NCI-H1105 treated with DMSO at 0.1 percent for 48 hours (cell line): ENCODE data around the gene NR6A1.

Experiments used
- DNase-seq: peaks from one replicate; lab custom pipeline; 2025; lab: John Stamatoyannopoulos, UW

The NR6A1 gene

DNA sequence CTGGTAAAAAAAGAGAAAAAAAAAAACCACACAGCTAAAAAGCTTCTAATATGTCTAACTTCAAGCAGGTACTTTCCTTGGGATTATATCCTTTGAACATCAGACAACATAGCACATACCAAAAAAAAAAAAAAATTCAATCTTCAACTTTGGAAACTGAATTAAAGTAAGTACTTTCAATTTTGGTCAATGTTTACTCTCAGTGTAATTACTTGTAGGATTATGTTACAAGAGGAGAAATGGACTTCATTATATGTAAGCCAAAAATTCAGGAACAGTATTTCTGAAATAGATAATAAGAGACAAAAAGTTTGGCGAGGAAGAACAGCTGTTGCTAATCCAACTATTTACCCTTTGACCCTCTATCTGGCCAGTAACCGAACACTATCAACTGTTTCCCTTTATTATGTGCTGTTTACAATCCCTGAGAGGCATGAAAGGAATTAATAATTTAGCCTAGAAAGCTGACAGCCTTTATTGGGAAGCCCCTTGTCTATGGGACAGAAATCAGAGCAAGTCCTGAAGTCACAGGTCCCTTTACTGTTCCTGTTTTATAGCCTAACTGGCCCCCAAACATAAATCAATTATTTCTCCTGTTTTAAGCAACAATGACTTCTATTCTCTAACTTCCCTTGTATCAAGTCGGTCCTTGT lies 46.6 kb downstream of the NR6A1 start:
- DNase-seq: no peak

DNA sequence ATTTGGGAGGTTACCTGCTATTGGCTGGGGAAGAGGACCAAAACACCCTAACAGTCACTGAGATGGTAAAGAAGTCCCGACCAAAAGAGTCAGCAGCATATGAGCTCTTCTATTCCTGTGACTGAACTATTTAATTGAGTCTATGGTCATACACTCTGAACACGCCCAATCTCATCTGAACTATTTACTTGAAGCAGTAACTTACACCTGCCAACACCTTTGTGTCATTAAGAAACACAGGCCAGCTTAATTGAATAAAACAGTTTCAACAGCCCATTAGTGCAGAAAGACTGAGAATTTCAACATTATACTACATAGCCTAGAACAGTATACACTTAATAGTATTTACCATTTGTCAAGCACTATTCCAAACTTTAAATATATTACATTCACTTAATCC lies 47.8 kb downstream of the NR6A1 start:
- DNase-seq: no peak

- no peak for DNase-seq
Observed at GRCh38 chr9:124721109-124721906, 49.8 kb downstream of the NR6A1 start.

- DNase-seq: no peak
Observed at GRCh38 chr9:124720429-124721108, 50.5 kb downstream of the NR6A1 start.

- no peak for DNase-seq
Observed at GRCh38 chr9:124718928-124719327, 52.2 kb downstream of the NR6A1 start.

- no peak for DNase-seq
Observed at GRCh38 chr9:124717597-124717996, 53.5 kb downstream of the NR6A1 start.

DNA sequence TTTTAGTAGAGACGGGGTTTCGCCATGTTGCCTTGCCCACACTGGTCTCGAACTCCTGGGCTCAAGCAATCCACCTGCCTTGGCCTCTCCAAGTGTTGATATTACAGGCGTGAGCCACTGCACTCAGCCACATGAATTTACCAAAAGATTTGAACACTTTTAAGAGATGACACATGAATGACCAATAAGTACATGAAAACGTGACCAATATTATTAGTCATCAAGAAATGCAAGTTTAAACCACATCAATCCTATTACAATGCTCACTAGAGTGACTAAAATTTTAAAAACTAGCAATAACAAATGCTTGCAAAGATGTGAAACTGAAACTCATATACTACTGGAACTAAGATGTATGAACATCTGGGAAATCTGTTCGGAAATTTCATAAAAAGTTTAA lies 54.3 kb downstream of the NR6A1 start:
- no peak for DNase-seq

DNA sequence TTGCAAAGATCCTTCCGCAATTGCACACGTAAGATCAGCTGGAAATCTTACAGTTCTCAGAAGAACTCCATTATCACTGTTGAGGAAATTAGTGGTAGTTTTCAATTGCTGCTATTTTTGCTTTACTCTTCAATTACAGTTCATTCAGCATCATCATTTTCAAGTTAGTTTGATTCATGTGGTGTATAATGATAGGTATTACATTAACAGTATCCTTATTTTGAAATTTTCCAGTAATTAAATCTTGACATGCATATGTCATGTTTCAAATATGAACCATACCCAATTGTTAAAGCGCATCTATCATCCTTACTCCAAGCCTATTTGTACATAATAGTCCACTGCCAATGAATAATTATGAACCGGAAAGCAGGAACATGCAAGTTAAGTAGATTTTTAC lies 60.3 kb downstream of the NR6A1 start:
- DNase-seq: no peak

- no peak for DNase-seq
Observed at GRCh38 chr9:124709292-124709690, 61.8 kb downstream of the NR6A1 start.

DNA sequence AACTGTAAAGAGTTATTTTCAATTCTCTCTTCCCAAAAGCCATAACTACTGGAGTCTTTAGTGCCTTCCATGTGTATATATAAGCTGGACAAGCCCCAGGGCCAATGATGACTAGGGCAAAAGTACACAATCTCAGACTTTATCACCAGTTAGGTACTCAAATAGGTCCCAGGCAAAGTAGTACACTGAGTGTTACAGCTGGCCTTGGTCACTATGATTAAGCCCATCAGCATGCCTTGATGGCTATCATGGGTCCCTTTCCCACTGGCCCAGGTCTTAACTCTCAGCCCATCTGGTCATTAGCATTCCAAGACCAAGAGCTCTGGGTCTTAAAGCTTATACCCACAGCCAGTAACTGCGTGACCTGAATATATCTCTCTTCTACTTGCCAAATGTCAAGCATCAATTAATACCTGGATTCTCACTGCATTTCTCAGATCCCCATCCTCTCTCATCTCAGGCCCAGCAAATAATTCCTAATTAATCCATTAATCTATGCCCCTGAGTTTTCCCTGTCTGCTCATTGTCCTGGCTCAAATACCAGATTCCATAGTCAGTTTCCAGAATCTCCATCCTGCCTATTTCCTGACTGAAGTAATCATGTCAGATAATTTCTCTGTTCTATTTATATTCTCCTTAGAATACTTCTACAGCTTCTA lies 62.3 kb downstream of the NR6A1 start:
- no peak for DNase-seq

DNA sequence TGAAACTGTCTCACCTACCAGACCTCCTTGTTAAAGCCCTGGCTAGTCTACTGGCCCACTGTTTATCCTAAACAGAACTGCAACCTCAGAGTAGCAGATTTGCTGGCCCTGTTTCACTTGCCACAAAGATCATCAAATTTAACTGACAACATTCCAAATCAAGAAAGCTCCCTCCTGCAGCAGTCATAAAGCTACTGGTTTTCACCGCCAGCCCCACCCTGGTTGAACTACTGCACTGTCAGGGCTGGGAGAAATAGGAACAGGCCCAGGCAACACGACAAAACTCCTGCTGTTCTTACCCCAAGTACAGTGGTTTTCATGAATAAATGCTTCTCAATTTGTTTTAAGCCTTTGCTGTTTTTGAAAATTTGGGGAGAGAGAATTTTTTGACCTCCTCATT lies 63.0 kb downstream of the NR6A1 start:
- DNase-seq: no peak

DNA sequence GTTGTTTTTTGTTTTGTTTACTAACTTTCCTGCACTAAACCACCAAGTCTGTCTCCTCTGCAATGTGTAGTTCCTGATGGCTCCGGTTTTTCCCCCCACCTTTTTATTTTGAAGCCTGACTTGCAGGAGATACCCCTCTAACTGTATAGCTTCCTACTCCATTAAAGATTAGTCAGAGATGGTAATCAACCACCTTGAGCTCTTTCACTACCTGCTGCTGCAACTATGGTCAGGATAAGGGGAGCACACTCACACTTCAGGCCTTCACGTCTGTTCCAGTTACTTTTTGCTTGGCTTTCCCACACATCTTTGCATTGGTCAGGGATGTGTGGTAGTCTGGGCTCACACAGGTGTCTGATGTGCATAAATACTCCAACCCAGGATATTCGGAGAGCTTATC lies 63.4 kb downstream of the NR6A1 start:
- DNase-seq: no peak

- no peak for DNase-seq
Observed at GRCh38 chr9:124706685-124707084, 64.4 kb downstream of the NR6A1 start.

GRCh38 chr9:124699575-124699974 lies 71.5 kb downstream of the NR6A1 start:
- DNase-seq: no peak

- no peak for DNase-seq
Observed at GRCh38 chr9:124698265-124698664, 72.8 kb downstream of the NR6A1 start.

DNA sequence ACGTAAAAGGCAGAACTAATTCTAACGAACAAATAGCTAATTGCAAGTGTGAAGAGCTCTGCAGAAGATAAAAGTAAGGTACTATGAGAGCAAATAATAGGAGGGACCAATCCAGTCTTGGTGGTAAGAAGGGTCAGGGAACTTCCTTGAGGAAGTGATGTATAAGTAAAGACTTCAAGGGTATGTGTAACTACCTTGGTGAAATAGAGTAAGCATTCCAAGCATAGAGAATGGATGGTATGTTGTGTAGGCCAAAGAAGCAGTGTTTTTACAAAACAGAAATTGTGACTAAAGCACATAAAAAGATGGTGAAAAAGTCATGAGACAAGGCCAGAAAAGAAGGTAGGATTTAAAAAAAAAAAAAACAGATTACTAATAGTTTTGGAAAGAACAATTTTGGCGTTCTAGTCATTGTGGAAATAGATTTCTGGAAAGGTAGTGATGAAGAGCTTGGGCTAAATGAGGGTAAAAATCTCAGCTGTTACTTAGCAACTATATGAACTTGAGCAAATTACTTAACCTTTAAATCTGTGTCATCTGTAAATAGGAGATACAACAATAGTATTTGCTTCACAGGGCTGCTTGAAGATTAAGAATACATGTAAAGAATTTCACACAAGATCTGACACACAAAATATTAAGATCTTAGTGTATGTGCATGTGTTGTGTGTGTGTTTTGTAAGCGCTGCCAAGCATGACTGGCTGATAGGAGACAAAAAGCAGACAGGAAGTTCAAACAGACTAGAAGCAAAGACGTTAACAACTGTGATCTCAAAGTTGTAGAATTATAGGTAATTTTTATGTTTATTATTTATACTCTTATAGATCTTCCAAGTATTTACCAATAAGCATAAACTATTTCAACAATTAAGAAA lies 73.5 kb downstream of the NR6A1 start:
- no peak for DNase-seq

GRCh38 chr9:124696101-124696500 lies 75.0 kb downstream of the NR6A1 start:
- no peak for DNase-seq

GRCh38 chr9:124695280-124695890 lies 75.7 kb downstream of the NR6A1 start:
- no peak for DNase-seq

DNA sequence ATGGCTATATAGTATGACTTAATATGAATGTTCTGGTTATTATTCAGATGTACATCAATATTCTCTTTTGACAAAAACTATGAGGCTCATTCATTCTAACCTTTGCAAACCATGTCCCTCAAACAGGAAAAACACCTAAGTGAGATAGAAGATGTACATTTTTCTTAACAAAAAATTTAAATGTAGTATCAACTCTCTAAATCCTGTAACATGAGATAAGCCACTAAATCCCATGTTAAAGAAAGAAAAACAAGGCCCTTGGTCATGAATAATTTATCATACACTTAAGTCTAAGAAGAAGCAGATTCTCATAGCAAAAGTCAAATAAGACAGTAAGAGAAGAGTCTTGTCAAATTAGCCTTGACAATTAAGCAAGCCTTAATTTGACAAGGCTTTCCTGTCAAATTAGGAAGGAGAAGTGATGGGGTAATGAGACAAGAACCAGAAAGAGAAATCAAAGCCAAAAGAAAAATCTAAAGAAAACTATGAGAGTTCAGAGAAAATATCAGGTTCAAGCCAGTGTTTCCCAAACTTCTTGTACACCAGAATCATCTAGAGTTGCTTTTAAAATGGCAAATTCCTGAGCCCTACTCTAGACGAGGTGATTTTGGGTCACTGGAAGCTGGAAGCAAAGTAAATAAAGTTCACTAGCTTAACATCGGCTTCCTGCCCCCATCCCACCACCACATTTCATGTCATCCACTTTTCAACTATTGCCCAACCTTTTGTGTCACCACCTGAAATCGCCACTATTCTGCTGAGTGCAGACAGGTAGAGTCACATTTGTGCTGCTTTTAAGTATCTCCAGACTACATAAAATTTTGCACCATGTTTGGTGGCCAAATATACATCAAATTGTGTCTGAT lies 76.5 kb downstream of the NR6A1 start:
- DNase-seq: no peak

DNA sequence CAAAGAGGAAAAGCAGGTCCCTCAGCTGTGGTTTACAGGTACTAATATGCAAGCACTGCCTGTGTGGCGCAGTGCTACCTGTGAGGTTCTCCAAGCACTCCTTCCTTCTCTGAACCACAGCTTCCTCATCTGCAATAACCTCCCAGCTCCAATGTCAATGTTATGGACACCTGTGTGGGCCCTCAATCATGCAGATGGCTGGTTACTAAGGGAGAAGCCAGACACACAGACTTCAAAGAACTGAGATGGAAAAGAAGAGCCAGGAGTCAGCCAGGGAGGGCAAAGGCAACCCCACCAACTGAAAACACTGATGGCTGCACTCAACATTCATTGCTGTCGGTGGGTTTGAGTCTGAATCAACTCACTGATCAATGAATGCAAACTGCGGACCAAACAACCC lies 77.7 kb downstream of the NR6A1 start:
- DNase-seq: no peak
